Esophagus muscularis mucosa (tissue), 4 donors: ENCODE measurements around the gene ZSCAN21. TPM values are rescaled to one million over a fixed set of nuclear protein-coding genes. Genes with fewer than 3 reads are reported as not detected.
A peak's percentile ranks its signal among the peaks of the same experiment; 100 is the strongest.

Source experiments
- DNase-seq: peaks from one replicate; pipeline ENCODE4 v3.0.0-alpha.2; 2017; ENCODE audit errors: extremely low spot score
- H3K27ac ChIP-seq, 4 donors: fragments of 200-600 bp; sonication (generic); replicated peaks in 1 of 4; 1 replicate in 3 of 4; 2 replicates in 1 of 4; pipeline ENCODE4 v1.5.1; 2016 to 2019; ENCODE audit warnings: mild to moderate bottlenecking in 1 of 4
- H3K27me3 ChIP-seq, 4 donors: fragments of 200-600 bp; sonication (generic); one replicate each; pipeline versions ENCODE4 v1.5.1 to v1.6.0; 2016 to 2019
- H3K36me3 ChIP-seq, 4 donors: fragments of 200-600 bp; sonication (generic); one replicate each; pipeline ENCODE4 v1.5.1; 2016 to 2019
- H3K4me1 ChIP-seq, 4 donors: fragments of 200-600 bp; sonication (generic); one replicate each; pipeline ENCODE4 v1.5.1; 2016 to 2019
- H3K4me3 ChIP-seq, 4 donors: fragments of 200-600 bp; sonication (generic); 1 replicate in 2 of 4; 2 replicates in 2 of 4; pipeline ENCODE4 v1.5.1; 2016 to 2019; ENCODE audit warnings: mild to moderate bottlenecking in 4 of 4, moderate library complexity in 1 of 4
- H3K9me3 ChIP-seq, 4 donors: fragments of 200-600 bp; sonication (generic); 1 replicate in 3 of 4; 2 replicates in 1 of 4; pipeline ENCODE4 v1.5.1; 2016 to 2019
- CTCF ChIP-seq, 3 experiments: fragments of 200-600 bp in 2 of 3; fragments of 450-650 bp in 1 of 3; sonication (generic) in 2 of 3; IDR thresholded peaks; one replicate each; pipeline ENCODE4 v1.5.1; 2017 to 2019; ENCODE audit warnings: antibody characterized with exemption in 3 of 3, mild to moderate bottlenecking in 2 of 3, moderate library complexity in 1 of 3
- EP300 ChIP-seq: sonication (generic); formaldehyde crosslinking; IDR thresholded peaks from one replicate; pipeline ENCODE4 v1.6.1; 2017; ENCODE audit warnings: antibody characterized with exemption
- POLR2A ChIP-seq: fragments of 450-650 bp; IDR thresholded peaks from one replicate; pipeline ENCODE4 v1.6.1; 2017; ENCODE audit warnings: antibody characterized with exemption, moderate library complexity, mild to moderate bottlenecking, low read depth
- POLR2AphosphoS5 ChIP-seq, 2 donors: sonication (generic); formaldehyde crosslinking; IDR thresholded peaks; one replicate each; pipeline ENCODE4 v1.6.1; 2017; ENCODE audit warnings: antibody characterized with exemption in 2 of 2
- WGBS: methylation state at CpG from one replicate; pipeline ENCODE4 v1.1.5; 2018; 5-methylcytosine and 5-hydroxymethylcytosine counted together
- intact Hi-C: fragments of 100-400 bp; cut with DNase I; formaldehyde crosslinking; loops from one replicate; pipeline ENCODE4 v1.15.1; 2023
- total RNA-seq, 4 donors: library from RNA; depleted of rRNA; stranded (reverse); fragments of >200 nt; gene quantifications; one replicate each; pipeline versions ENCODE4 v1.1.0 to v1.2.1, GENCODE V29; 2016

ZSCAN21 gene
- total RNA-seq, 4 donors from 2014 or later: 12.9 to 18.4 (median 16.1) TPM

- H3K27ac ChIP-seq: peak within 1 kb of the TSS; percentile 87 to 92 (median 88)
- H3K4me3 ChIP-seq: peak within 1 kb of the TSS; percentile 97 to 99 (median 98)
- no peaks in the 10 kb centered on the region for H3K27me3 ChIP-seq
- H3K36me3 ChIP-seq: peaks cover 0 to 34% (median 30%) of the 10 kb centered on the region in 4 donors
- peaks cover 29 to 44% (median 41%) of the 10 kb centered on the region in 4 donors for H3K4me1 ChIP-seq
- TF ChIP-seq CTCF (IDR thresholded peaks at IDR 0.05): peak; percentile 93 to 95 (median 94)
- TF ChIP-seq POLR2AphosphoS5 (IDR thresholded peaks at IDR 0.05): peak; percentile 89 to 97
- peak; percentile 43 for TF ChIP-seq POLR2A
- no peak for TF ChIP-seq EP300
- peak; percentile 100 for DNase-seq
- no peaks in the 10 kb centered on the region for H3K9me3 ChIP-seq
- intact Hi-C loops: loop anchor here (5.0 to 10.0 kb wide), 3 partner anchors 46 to 167 kb away; partner anchors contain the start of genes MBLAC1 and TRIM4
- WGBS: under 1% methylated on average over 37 of the region's 55 CpGs
Observed at GRCh38 chr7:100081535-100082102, 32.0 kb downstream of the ZSCAN21 start, which contains the start of gene ZNF3. Gene ZNF3 (minus strand): TSS chr7:100081723. CDS start chr7:100077357, 4,366 bp downstream.

DNA sequence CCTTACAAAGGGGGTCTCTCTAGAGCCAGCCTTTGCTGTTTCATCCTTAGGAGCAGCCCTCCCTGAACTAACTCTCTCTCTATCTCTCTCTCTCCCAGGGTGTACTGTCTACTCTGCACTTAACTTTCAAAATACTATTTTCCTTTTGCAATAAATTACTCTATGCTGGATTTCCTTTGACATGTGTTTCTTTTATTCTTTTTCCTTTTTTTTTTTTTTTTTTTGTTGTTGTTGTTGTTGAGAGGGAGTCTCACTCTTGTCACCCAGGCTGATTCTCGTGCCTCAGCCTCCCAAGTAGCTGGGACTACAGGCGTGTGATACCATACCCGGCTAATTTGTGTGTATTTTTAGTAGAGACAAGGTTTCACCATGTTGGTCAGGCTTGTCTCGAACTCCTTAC lies 33.4 kb downstream of the ZSCAN21 start:
- DNase-seq: no peak
- H3K27ac ChIP-seq: peak overlapping the region in 2 of 4 donors; percentile 87 to 92
- H3K27me3 ChIP-seq: no peaks in the 10 kb centered on the region
- 80% methylated on average over 4 of the region's 4 CpGs for WGBS
- no peaks in the 10 kb centered on the region for H3K9me3 ChIP-seq
- no peak for TF ChIP-seq EP300
- no peak for TF ChIP-seq POLR2AphosphoS5 (IDR thresholded peaks at IDR 0.05)
- TF ChIP-seq POLR2A: no peak
- no peak for TF ChIP-seq CTCF (IDR thresholded peaks at IDR 0.05)
- H3K4me3 ChIP-seq: no peak overlapping the region
- peaks cover 33 to 52% (median 48%) of the 10 kb centered on the region in 4 donors for H3K4me1 ChIP-seq
- intact Hi-C loops: loop anchor here (5.0 to 10.0 kb wide), 3 partner anchors 44 to 168 kb away; partner anchors contain the start of genes MBLAC1 and TRIM4
- H3K36me3 ChIP-seq: peaks cover 0 to 20% (median 17%) of the 10 kb centered on the region in 4 donors

GRCh38 chr7:100085515-100085914 lies 35.9 kb downstream of the ZSCAN21 start:
- peaks cover 2 to 7% (median 4%) of the 10 kb centered on the region in 4 donors for H3K36me3 ChIP-seq
- intact Hi-C loops: loop anchor here (10.0 kb wide), 2 partner anchors 91 to 171 kb away; partner anchors contain the start of gene TRIM4
- H3K4me3 ChIP-seq: no peak overlapping the region
- no peaks in the 10 kb centered on the region for H3K9me3 ChIP-seq
- no peak overlapping the region for H3K27ac ChIP-seq
- TF ChIP-seq POLR2AphosphoS5 (IDR thresholded peaks at IDR 0.05) (no peak), EP300 (no peak), CTCF (IDR thresholded peaks at IDR 0.05) (no peak), POLR2A (no peak)
- 48% methylated on average over 3 of the region's 3 CpGs for WGBS
- peaks cover 0 to 5% (median 0%) of the 10 kb centered on the region in 4 donors for H3K27me3 ChIP-seq
- DNase-seq: no peak
- peaks cover 31 to 55% (median 44%) of the 10 kb centered on the region in 4 donors for H3K4me1 ChIP-seq

- Histone ChIP-seq H3K27ac (peak overlapping the region; percentile 43 to 91 (median 87)), H3K4me1 (peaks cover 26 to 45% (median 37%) of the 10 kb centered on the region in 4 donors), H3K36me3 (peaks cover 17 to 24% (median 21%) of the 10 kb centered on the region in 4 donors), H3K4me3 (no peak overlapping the region), H3K9me3 (no peaks in the 10 kb centered on the region), H3K27me3 (peaks cover 0 to 5% (median 0%) of the 10 kb centered on the region in 4 donors)
- no peak for DNase-seq
- TF ChIP-seq CTCF (IDR thresholded peaks at IDR 0.05) (no peak), POLR2AphosphoS5 (IDR thresholded peaks at IDR 0.05) (peak in 1 of 2 donors; percentile 81)
- WGBS: 52% methylated on average over 10 of the region's 10 CpGs
- intact Hi-C loops: loop anchor here (10.0 kb wide), 2 partner anchors 92 to 172 kb away; partner anchors contain the start of gene TRIM4
Observed at GRCh38 chr7:100087055-100087750, 37.6 kb downstream of the ZSCAN21 start.
